ENCODE data around the gene WNT3A. TPM values are rescaled to one million over a fixed set of nuclear protein-coding genes. Genes with fewer than 3 reads are reported as not detected.

Gene WNT3A
- total and polyA plus RNA-seq, 2 experiments from 2014 or later = 0.07 to 0.65 TPM

GRCh38 chr1:228077565-228078330 is 71.0 kb downstream of the WNT3A start (continued):
- TF ChIP-seq ZNF462 (CRISPR knock-in tag; IDR thresholded peaks at IDR 0.05) (no peak), JUNB (IDR thresholded peaks at IDR 0.05; ENCODE audit: unreplicated experiment) (no peak), CREB1 (CRISPR knock-in tag; IDR thresholded peaks at IDR 0.05; ENCODE audit: low read depth) (no peak), ZNF331 (CRISPR knock-in tag; IDR thresholded peaks at IDR 0.05; ENCODE audit: low read depth) (no peak)

- H3K27ac Mint-ChIP-seq = no peak overlapping the region
- H4K20me1 ChIP-seq (replicated peaks; ENCODE audit: insufficient read depth) = peaks cover 8% of the 10 kb centered on the region; the same call in 1 of the 2 replicates
- no peak overlapping the region for H3K4me3 ChIP-seq
- H3K4me1 ChIP-seq (ENCODE audit: insufficient read depth) = peaks cover 14% of the 10 kb centered on the region
- TF ChIP-seq JUNB (IDR thresholded peaks at IDR 0.05; ENCODE audit: unreplicated experiment) = no peak
- TF ChIP-seq, protein P1, sequence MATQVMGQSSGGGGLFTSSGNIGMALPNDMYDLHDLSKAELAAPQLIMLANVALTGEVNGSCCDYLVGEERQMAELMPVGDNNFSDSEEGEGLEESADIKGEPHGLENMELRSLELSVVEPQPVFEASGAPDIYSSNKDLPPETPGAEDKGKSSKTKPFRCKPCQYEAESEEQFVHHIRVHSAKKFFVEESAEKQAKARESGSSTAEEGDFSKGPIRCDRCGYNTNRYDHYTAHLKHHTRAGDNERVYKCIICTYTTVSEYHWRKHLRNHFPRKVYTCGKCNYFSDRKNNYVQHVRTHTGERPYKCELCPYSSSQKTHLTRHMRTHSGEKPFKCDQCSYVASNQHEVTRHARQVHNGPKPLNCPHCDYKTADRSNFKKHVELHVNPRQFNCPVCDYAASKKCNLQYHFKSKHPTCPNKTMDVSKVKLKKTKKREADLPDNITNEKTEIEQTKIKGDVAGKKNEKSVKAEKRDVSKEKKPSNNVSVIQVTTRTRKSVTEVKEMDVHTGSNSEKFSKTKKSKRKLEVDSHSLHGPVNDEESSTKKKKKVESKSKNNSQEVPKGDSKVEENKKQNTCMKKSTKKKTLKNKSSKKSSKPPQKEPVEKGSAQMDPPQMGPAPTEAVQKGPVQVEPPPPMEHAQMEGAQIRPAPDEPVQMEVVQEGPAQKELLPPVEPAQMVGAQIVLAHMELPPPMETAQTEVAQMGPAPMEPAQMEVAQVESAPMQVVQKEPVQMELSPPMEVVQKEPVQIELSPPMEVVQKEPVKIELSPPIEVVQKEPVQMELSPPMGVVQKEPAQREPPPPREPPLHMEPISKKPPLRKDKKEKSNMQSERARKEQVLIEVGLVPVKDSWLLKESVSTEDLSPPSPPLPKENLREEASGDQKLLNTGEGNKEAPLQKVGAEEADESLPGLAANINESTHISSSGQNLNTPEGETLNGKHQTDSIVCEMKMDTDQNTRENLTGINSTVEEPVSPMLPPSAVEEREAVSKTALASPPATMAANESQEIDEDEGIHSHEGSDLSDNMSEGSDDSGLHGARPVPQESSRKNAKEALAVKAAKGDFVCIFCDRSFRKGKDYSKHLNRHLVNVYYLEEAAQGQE (IDR thresholded peaks at IDR 0.05; ENCODE audit: unreplicated experiment) = no peak
- no peak for TF ChIP-seq EZH2phosphoT487 (IDR thresholded peaks at IDR 0.05; ENCODE audit: unreplicated experiment)
- TF ChIP-seq EZH2 (IDR thresholded peaks at IDR 0.05; ENCODE audit: low read depth, unreplicated experiment) = no peak
- TF ChIP-seq, protein P2, sequence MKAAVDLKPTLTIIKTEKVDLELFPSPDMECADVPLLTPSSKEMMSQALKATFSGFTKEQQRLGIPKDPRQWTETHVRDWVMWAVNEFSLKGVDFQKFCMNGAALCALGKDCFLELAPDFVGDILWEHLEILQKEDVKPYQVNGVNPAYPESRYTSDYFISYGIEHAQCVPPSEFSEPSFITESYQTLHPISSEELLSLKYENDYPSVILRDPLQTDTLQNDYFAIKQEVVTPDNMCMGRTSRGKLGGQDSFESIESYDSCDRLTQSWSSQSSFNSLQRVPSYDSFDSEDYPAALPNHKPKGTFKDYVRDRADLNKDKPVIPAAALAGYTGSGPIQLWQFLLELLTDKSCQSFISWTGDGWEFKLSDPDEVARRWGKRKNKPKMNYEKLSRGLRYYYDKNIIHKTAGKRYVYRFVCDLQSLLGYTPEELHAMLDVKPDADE (IDR thresholded peaks at IDR 0.05) = no peak
- peaks cover 14% of the 10 kb centered on the region for H3K4me1 Mint-ChIP-seq
- H3K36me3 Mint-ChIP-seq (ENCODE audit: low read depth) = peaks cover 9% of the 10 kb centered on the region; the same call in 1 of the 3 replicates
- H3K27ac ChIP-seq (ENCODE audit: low read depth) = no peak overlapping the region
- 0 out of 2 replicates have a peak overlapping the region, but pooled peaks have one; percentile 26 for H3K4me2 ChIP-seq
- ATAC-seq (no peak), DNase-seq (ENCODE audit: low spot score) (no peak)
- H3K79me2 ChIP-seq (replicated peaks; ENCODE audit: insufficient read depth) = peaks cover 12% of the 10 kb centered on the region
- no peak overlapping the region; the same call in 2 of the 3 replicates for H3K4me3 Mint-ChIP-seq
- no peaks in the 10 kb centered on the region for H3K9me2 ChIP-seq (ENCODE audit: insufficient read depth)
- H2AFZ ChIP-seq = no peak overlapping the region
- no peaks in the 10 kb centered on the region for H3K36me3 ChIP-seq (ENCODE audit: insufficient read depth)
- peaks cover 78% of the 10 kb centered on the region for H3K27me3 ChIP-seq (ENCODE audit: insufficient read depth)
- H3K27me3 Mint-ChIP-seq (ENCODE audit: insufficient read depth, low read depth, poor library complexity) = peaks cover 57% of the 10 kb centered on the region
- no peaks in the 10 kb centered on the region for H3F3A ChIP-seq (replicated peaks; ENCODE audit: low read depth)
- no peaks in the 10 kb centered on the region for H3K9me3 Mint-ChIP-seq
Measured at GRCh38 chr1:228079013-228079412, 72.2 kb downstream of the WNT3A start.

Data from GM23338 (cell line).